Measurements from ENCODE around the gene TMEM243.

TMEM243 gene

GRCh38 chr7:87173471-87173870 is 46.1 kb downstream of the TMEM243 start:
- no peak for ATAC-seq
- TF ChIP-seq TCF4 (CRISPR knock-in tag; IDR thresholded peaks at IDR 0.05; ENCODE audit: borderline replicate concordance) = no peak

GRCh38 chr7:87171282-87171934 is 48.1 kb downstream of the TMEM243 start:
- no peak for ATAC-seq
- no peak for TF ChIP-seq TOX (CRISPR knock-in tag; IDR thresholded peaks at IDR 0.05; ENCODE audit: borderline replicate concordance)
- no peak for TF ChIP-seq ARNTL (CRISPR knock-in tag; IDR thresholded peaks at IDR 0.05; ENCODE audit: borderline replicate concordance, low read depth)
- TF ChIP-seq CSDC2 (CRISPR knock-in tag; IDR thresholded peaks at IDR 0.05) = no peak
- no peak for TF ChIP-seq GLIS3 (CRISPR knock-in tag; IDR thresholded peaks at IDR 0.05)
- TF ChIP-seq TSHZ2 (CRISPR knock-in tag; IDR thresholded peaks at IDR 0.05) = no peak
- no peak for TF ChIP-seq PATZ1 (CRISPR knock-in tag; IDR thresholded peaks at IDR 0.05; ENCODE audit: borderline replicate concordance)
- no peak for TF ChIP-seq CSRNP3 (CRISPR knock-in tag; IDR thresholded peaks at IDR 0.05)
- TF ChIP-seq POU6F1 (CRISPR knock-in tag; IDR thresholded peaks at IDR 0.05; ENCODE audit: borderline replicate concordance, low read depth) = no peak
- no peak for TF ChIP-seq TCF4 (CRISPR knock-in tag; IDR thresholded peaks at IDR 0.05; ENCODE audit: borderline replicate concordance)
- no peak for TF ChIP-seq ISL1 (CRISPR knock-in tag; IDR thresholded peaks at IDR 0.05)
- TF ChIP-seq ESRRG (CRISPR knock-in tag; IDR thresholded peaks at IDR 0.05) = no peak
- no peak for TF ChIP-seq ZC3H10 (CRISPR knock-in tag; IDR thresholded peaks at IDR 0.05)
- no peak for TF ChIP-seq BACH2 (CRISPR knock-in tag; IDR thresholded peaks at IDR 0.05; ENCODE audit: borderline replicate concordance)
- no peak for TF ChIP-seq ZNF8 (CRISPR knock-in tag; IDR thresholded peaks at IDR 0.05)
- TF ChIP-seq SNAI2 (CRISPR knock-in tag; IDR thresholded peaks at IDR 0.05) = no peak
- no peak for TF ChIP-seq ZFP3 (CRISPR knock-in tag; IDR thresholded peaks at IDR 0.05)
- no peak for TF ChIP-seq PPARA (CRISPR knock-in tag; IDR thresholded peaks at IDR 0.05; ENCODE audit: borderline replicate concordance)
- TF ChIP-seq ZNF70 (CRISPR knock-in tag; IDR thresholded peaks at IDR 0.05) = no peak

GRCh38 chr7:87170828-87171227 is 48.7 kb downstream of the TMEM243 start:
- no peak for ATAC-seq
- TF ChIP-seq CREB5 (CRISPR knock-in tag; IDR thresholded peaks at IDR 0.05; ENCODE audit: low read depth) (no peak), ZC3H10 (CRISPR knock-in tag; IDR thresholded peaks at IDR 0.05) (no peak), ZFP3 (CRISPR knock-in tag; IDR thresholded peaks at IDR 0.05) (no peak)

- ATAC-seq = no peak
- no peak for TF ChIP-seq ZNF8 (CRISPR knock-in tag; IDR thresholded peaks at IDR 0.05)
- no peak for TF ChIP-seq GLIS3 (CRISPR knock-in tag; IDR thresholded peaks at IDR 0.05)
- TF ChIP-seq ZNF70 (CRISPR knock-in tag; IDR thresholded peaks at IDR 0.05) = no peak
- TF ChIP-seq TSHZ2 (CRISPR knock-in tag; IDR thresholded peaks at IDR 0.05) = no peak
- TF ChIP-seq RARB (CRISPR knock-in tag; IDR thresholded peaks at IDR 0.05) = no peak
- TF ChIP-seq CSDC2 (CRISPR knock-in tag; IDR thresholded peaks at IDR 0.05) = no peak
- TF ChIP-seq PATZ1 (CRISPR knock-in tag; IDR thresholded peaks at IDR 0.05; ENCODE audit: borderline replicate concordance) = no peak
- TF ChIP-seq PPARA (CRISPR knock-in tag; IDR thresholded peaks at IDR 0.05; ENCODE audit: borderline replicate concordance) = no peak
- TF ChIP-seq OSR1 (CRISPR knock-in tag; IDR thresholded peaks at IDR 0.05) = no peak
- no peak for TF ChIP-seq ZNF565 (CRISPR knock-in tag; conservative IDR thresholded peaks at IDR 0.05; ENCODE audit: low read depth)
- no peak for TF ChIP-seq ISL1 (CRISPR knock-in tag; IDR thresholded peaks at IDR 0.05)
These were observed 55.1 kb downstream of the TMEM243 start for GRCh38 chr7:87164433-87164832.

Data from SK-N-SH treated with all-trans-retinoic acid at 6 μM for 48 hours (cell line).